NCI-H2107 treated with DMSO at 0.1 percent for 48 hours (cell line): Measurements from ENCODE around the gene ZNF148.
"Not testable (repeated sequence)": the region's sequence is repeated elsewhere in the genome, so short reads cannot be mapped to it uniquely, and the experiment has no call there.

Experiments
- DNase-seq: peaks from one replicate; lab custom pipeline; 2025; ENCODE audit not compliant: unreplicated experiment; lab: John Stamatoyannopoulos, UW

ZNF148 gene

GRCh38 chr3:125374996-125375941 is at the start of gene ZNF148:
ZNF148 (minus strand) TSS chr3:125375325; CDS start chr3:125313640, 61,685 bp downstream.
- peak; percentile 48 for DNase-seq

GRCh38 chr3:125418306-125418705 is 43.2 kb upstream of the ZNF148 start:
- DNase-seq = no peak

GRCh38 chr3:125416235-125416634 is 41.1 kb upstream of the ZNF148 start:
- DNase-seq = no peak

- no peak for DNase-seq
These were observed 39.5 kb upstream of the ZNF148 start for GRCh38 chr3:125414669-125415068.

DNA sequence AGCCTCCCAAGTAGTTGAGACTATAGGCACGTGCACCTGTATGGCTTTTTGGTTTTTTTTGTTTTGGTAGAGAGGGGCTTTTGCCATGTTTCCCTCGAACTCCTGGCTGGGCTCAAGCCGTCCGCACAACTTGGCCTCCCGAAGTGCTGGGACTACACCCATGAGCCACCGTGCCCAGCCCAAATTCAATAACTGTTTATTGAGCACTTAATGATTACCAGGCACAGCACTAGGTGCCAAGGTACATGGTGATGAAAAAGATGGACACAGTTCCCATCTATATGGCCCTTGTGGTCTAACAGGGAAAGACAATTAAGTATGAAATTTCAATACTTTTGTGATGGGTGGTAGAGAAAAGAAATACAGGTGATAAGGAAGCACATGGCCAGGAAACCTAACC is 35.8 kb upstream of the ZNF148 start:
- DNase-seq = no peak

- DNase-seq = no peak
These were observed 30.9 kb upstream of the ZNF148 start for GRCh38 chr3:125406070-125406469.

DNA sequence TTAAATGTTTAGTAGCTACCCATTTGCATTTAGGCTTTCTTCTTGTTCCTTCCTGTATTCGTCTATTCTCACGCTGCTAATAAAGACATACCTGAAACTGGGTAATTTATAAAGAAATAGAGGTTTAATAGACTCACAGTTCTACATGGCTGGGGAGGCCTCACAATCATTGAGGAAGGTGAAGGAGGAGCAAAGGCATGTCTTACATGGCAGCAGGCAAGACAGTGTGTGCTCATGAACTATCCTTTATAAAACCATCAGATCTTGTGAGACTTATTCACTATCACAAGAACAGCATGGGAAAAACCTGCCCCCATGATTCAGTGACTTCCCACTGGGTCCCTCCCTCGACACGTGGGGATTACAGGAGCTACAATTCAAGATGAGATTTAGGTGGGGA is 30.4 kb upstream of the ZNF148 start:
- not testable (repeated sequence) for DNase-seq

DNA sequence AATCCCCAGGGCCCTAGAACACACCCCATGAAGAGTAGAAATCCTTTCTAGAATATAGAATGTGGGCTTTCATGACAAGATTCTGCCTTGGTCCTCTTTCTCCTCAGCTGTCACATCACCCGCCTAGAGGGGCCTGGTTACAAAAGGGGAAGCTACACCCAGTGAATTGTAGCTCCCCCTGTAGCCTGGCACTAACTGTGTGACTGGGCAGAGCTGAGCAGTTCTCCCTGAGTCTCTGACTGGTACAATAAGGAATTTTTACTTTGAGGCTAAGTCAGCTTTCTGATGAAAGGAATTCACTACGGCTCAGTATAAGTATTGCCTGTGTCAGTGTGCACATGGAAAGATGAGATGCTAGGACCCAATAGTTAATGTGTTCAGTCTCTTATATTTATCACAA is 28.7 kb upstream of the ZNF148 start:
- DNase-seq = no peak

- DNase-seq = no peak
These were observed 27.5 kb upstream of the ZNF148 start for GRCh38 chr3:125402639-125403038.

GRCh38 chr3:125401402-125401801 is 26.3 kb upstream of the ZNF148 start:
- no peak for DNase-seq

DNA sequence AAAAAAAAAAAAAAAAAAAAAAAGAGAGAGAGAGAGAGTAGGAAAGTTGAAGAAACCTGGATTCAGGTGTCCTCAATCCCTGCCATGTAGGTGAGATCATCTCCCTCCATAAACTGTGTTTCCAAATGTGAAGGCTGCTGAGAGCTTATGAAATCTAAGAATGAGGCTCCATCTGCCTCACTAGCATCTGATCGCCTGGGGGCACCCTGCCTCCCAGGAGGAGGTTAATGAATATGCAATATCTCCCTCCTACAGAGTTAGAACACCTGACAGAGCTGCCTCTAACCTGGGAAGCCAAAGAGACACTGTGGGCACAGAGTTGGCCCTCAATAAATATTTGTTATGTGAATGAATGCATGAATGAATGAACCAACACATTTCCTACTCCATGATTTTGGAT is 23.8 kb upstream of the ZNF148 start:
- no peak for DNase-seq

DNA sequence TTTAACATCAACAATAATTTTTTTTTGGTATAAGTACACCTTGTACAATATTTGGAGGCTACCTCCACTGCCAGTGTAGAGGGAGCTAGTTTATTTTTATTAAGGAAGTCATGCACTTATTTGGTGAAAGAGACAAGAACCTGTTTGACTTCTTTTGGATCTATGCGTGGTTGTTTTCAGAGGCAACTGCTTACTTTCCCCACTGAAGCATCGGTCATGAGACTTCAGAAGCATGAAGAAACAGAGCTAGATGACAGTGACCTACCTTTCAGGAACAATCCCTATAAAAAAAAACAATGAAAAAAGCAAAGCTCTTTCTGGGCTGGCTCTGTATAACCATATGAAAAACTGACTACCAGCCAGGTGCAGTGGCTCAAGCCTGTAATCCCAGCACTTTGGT is 20.0 kb upstream of the ZNF148 start:
- no peak for DNase-seq

- no peak for DNase-seq
These were observed 19.3 kb upstream of the ZNF148 start for GRCh38 chr3:125394406-125394805.

DNA sequence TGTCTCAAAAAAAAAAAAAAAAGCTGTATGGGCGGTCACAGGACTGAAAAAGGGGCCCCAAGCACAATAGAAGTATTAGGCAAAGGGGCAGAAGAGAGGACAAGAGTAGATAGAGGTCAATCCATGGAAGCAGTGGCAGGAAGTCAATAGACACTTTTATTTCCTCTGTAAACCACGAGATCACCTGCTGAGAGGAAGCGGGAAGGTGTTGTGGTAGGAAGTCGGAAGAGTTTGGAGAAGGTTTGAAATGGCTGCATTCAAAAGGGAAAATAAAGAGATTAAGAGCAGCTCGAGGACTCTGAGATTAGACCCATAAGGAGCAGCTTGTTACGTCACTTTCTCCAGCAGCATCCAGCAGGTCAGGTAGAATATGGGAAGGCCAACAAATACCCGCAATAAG is 14.2 kb upstream of the ZNF148 start:
- no peak for DNase-seq

GRCh38 chr3:125388369-125388768 is 13.2 kb upstream of the ZNF148 start:
- DNase-seq = not testable (repeated sequence)

GRCh38 chr3:125386811-125387210 is 11.7 kb upstream of the ZNF148 start:
- DNase-seq = no peak

- peak; percentile 16 for DNase-seq
These were observed 8.6 kb upstream of the ZNF148 start for GRCh38 chr3:125383744-125384143.

DNA sequence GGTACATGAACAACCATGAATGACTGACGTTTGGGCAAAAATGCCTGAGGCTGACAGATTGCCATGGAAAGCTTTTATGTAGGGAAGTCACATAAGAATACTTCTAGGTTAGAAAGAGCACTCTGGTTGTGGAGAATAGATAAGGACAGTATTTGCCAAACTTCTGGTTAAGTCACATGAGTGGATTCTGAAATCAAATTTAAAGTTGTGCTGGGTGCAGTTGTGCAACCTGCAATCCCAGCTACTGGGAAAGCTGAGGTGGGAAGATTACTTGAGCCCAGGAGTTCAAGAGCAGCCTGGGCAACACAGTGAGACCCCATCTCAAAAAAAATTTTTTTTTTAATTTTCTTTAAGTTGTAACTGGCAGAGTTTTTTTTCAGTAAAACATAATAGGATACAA is 7.2 kb upstream of the ZNF148 start:
- DNase-seq = no peak

DNA sequence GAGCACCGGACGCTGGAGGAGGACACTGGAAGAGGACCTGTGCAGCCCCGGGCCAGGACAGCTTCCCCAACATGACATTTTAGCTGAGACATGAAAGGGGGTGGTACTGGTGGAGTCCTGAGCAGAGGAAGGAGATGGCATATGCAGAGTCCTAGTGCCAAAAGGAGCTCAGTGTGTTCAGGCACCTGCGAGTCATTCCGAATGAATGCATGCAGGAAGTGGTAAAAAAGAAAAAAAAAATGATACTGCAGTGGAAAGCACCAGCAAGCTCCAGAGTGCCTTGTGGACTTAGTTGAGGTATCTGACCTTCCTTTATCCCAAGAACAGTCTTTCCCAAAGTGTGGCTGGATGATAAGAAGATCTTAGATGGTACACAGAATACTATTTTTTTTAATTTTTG is 6.6 kb upstream of the ZNF148 start:
- DNase-seq = no peak

GRCh38 chr3:125381314-125381713 is 6.2 kb upstream of the ZNF148 start:
- DNase-seq = no peak

DNA sequence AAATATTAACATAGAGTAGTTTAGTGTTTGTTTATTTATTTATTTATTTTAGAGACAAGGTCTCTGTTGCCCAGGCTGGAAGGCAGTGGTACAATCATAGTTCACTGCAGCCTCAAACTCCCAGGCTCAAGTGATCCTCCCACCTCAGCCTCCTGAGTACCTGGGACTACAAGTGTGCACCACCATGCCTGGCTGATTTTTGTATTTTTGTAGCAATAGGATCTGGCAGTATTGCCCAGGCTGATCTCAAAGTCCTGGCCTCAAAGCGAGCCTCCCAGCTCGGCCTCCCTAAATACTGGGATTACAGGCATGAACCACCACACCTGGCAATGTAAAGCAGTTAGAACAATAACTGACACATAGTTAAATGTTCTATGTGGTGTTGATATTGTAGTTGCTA is 4.4 kb upstream of the ZNF148 start:
- DNase-seq = no peak

GRCh38 chr3:125378762-125379161 is 3.6 kb upstream of the ZNF148 start:
- DNase-seq = no peak
